ENCODE measurements around the gene MAN1A1. TPM values are rescaled to one million over a fixed set of nuclear protein-coding genes. Genes with fewer than 3 reads are reported as not detected.

MAN1A1 gene
- total RNA-seq, 1 experiment from 2014 or later: 6.8 TPM

GRCh38 chr6:119328254-119328653, 21.3 kb downstream of the MAN1A1 start:
- CTCF ChIA-PET: no interaction called here

GRCh38 chr6:119327810-119328209, 21.8 kb downstream of the MAN1A1 start:
- no peak overlapping the region for H3K4me3 Mint-ChIP-seq
- CTCF ChIA-PET: no interaction called here
- H3K27me3 Mint-ChIP-seq (ENCODE audit: low read depth): no peaks in the 10 kb centered on the region

More at GRCh38 chr6:119328254-119328653, 21.3 kb downstream of the MAN1A1 start:
- Mint-ChIP-seq H3K27ac (no peak overlapping the region), H3K27me3 (ENCODE audit: low read depth) (no peaks in the 10 kb centered on the region), H3K4me3 (no peak overlapping the region), H3K36me3 (no peaks in the 10 kb centered on the region), H3K9me3 (no peaks in the 10 kb centered on the region), H3K4me1 (peaks cover 13% of the 10 kb centered on the region)
- ATAC-seq (no peak), DNase-seq (ENCODE audit: low spot score) (no peak)
- TF ChIP-seq ESRRA (CRISPR knock-in tag; IDR thresholded peaks at IDR 0.05; ENCODE audit: borderline replicate concordance) (no peak), NR2C2 (CRISPR knock-in tag; IDR thresholded peaks at IDR 0.05) (no peak), ELF4 (CRISPR knock-in tag; IDR thresholded peaks at IDR 0.05; ENCODE audit: low read depth) (no peak), SMAD4 (CRISPR knock-in tag; IDR thresholded peaks at IDR 0.05) (no peak), SMAD3 (CRISPR knock-in tag; IDR thresholded peaks at IDR 0.05; ENCODE audit: borderline replicate concordance) (no peak), NR3C1 (CRISPR knock-in tag; conservative IDR thresholded peaks at IDR 0.05; ENCODE audit: low read depth) (no peak)
- TF ChIP-seq, protein P1, sequence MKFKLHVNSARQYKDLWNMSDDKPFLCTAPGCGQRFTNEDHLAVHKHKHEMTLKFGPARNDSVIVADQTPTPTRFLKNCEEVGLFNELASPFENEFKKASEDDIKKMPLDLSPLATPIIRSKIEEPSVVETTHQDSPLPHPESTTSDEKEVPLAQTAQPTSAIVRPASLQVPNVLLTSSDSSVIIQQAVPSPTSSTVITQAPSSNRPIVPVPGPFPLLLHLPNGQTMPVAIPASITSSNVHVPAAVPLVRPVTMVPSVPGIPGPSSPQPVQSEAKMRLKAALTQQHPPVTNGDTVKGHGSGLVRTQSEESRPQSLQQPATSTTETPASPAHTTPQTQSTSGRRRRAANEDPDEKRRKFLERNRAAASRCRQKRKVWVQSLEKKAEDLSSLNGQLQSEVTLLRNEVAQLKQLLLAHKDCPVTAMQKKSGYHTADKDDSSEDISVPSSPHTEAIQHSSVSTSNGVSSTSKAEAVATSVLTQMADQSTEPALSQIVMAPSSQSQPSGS (CRISPR knock-in tag; IDR thresholded peaks at IDR 0.05; ENCODE audit: borderline replicate concordance, low read depth): no peak
- TF ChIP-seq, protein P2, sequence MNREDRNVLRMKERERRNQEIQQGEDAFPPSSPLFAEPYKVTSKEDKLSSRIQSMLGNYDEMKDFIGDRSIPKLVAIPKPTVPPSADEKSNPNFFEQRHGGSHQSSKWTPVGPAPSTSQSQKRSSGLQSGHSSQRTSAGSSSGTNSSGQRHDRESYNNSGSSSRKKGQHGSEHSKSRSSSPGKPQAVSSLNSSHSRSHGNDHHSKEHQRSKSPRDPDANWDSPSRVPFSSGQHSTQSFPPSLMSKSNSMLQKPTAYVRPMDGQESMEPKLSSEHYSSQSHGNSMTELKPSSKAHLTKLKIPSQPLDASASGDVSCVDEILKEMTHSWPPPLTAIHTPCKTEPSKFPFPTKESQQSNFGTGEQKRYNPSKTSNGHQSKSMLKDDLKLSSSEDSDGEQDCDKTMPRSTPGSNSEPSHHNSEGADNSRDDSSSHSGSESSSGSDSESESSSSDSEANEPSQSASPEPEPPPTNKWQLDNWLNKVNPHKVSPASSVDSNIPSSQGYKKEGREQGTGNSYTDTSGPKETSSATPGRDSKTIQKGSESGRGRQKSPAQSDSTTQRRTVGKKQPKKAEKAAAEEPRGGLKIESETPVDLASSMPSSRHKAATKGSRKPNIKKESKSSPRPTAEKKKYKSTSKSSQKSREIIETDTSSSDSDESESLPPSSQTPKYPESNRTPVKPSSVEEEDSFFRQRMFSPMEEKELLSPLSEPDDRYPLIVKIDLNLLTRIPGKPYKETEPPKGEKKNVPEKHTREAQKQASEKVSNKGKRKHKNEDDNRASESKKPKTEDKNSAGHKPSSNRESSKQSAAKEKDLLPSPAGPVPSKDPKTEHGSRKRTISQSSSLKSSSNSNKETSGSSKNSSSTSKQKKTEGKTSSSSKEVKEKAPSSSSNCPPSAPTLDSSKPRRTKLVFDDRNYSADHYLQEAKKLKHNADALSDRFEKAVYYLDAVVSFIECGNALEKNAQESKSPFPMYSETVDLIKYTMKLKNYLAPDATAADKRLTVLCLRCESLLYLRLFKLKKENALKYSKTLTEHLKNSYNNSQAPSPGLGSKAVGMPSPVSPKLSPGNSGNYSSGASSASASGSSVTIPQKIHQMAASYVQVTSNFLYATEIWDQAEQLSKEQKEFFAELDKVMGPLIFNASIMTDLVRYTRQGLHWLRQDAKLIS (CRISPR knock-in tag; IDR thresholded peaks at IDR 0.05; ENCODE audit: borderline replicate concordance): no peak
- POLR2A ChIA-PET: no interaction called here

More at GRCh38 chr6:119327810-119328209, 21.8 kb downstream of the MAN1A1 start:
- H3K4me1 Mint-ChIP-seq: peaks cover 13% of the 10 kb centered on the region
- no peak for DNase-seq (ENCODE audit: low spot score)
- H3K36me3 Mint-ChIP-seq: no peaks in the 10 kb centered on the region
- TF ChIP-seq PREB (CRISPR knock-in tag; IDR thresholded peaks at IDR 0.05; ENCODE audit: borderline replicate concordance): no peak
- no peak for TF ChIP-seq NFYB (CRISPR knock-in tag; conservative IDR thresholded peaks at IDR 0.05; ENCODE audit: low read depth)
- TF ChIP-seq GABPB1 (CRISPR knock-in tag; IDR thresholded peaks at IDR 0.05): no peak
- no peak for TF ChIP-seq EMX1 (CRISPR knock-in tag; IDR thresholded peaks at IDR 0.05)
- TF ChIP-seq NR1H2 (CRISPR knock-in tag; IDR thresholded peaks at IDR 0.05): no peak
- TF ChIP-seq SP1 (CRISPR knock-in tag; conservative IDR thresholded peaks at IDR 0.05): no peak
- TF ChIP-seq, protein P3, sequence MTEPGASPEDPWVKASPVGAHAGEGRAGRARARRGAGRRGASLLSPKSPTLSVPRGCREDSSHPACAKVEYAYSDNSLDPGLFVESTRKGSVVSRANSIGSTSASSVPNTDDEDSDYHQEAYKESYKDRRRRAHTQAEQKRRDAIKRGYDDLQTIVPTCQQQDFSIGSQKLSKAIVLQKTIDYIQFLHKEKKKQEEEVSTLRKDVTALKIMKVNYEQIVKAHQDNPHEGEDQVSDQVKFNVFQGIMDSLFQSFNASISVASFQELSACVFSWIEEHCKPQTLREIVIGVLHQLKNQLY (CRISPR knock-in tag; IDR thresholded peaks at IDR 0.05): no peak
- no peak for TF ChIP-seq E2F4 (CRISPR knock-in tag; IDR thresholded peaks at IDR 0.05; ENCODE audit: borderline replicate concordance, low read depth)
- no peak overlapping the region for H3K27ac Mint-ChIP-seq
- ATAC-seq: no peak
- H3K9me3 Mint-ChIP-seq: no peaks in the 10 kb centered on the region
- POLR2A ChIA-PET: no interaction called here
